DND-41 (cell line): Measurements from ENCODE around the gene TCIRG1.

Source experiments
- CTCF ChIP-seq: IDR thresholded peaks from 2 replicates; pipeline ENCODE4 v1.5.1; 2012; ENCODE audit warnings: borderline replicate concordance, low read length, moderate library complexity, mild to moderate bottlenecking; ENCODE audit not compliant: poor library complexity, severe bottlenecking; ENCODE audit errors: extremely low read depth
- EZH2 ChIP-seq: IDR thresholded peaks from 3 replicates; pipeline ENCODE4 v1.6.1; 2012; ENCODE audit warnings: borderline replicate concordance, low read depth, mild to moderate bottlenecking, moderate library complexity, low read length, inconsistent platforms; ENCODE audit not compliant: severe bottlenecking

- no peak for TF ChIP-seq CTCF
- TF ChIP-seq EZH2 = no peak
Measured at GRCh38 chr11:68019486-68019885, 19.3 kb upstream of the TCIRG1 start.
